Measurements from ENCODE around the gene BTN1A1. TPM values are rescaled to one million over a fixed set of nuclear protein-coding genes. Genes with fewer than 3 reads are reported as not detected.
A peak's percentile ranks its signal among the peaks of the same experiment; 100 is the strongest.

BTN1A1 gene
- total and polyA plus RNA-seq, 10 of the 15 experiments (the other 5 are each of a cell fraction or from before 2014, with no cell fraction given): 0.05 to 2.2 (median 0.87) TPM

GRCh38 chr6:26474439-26474881, 25.6 kb upstream of the BTN1A1 start:
- Histone ChIP-seq H3K4me3 (peak overlapping the region; percentile 77), H3K4me1 (ENCODE audit: control insufficient read depth, insufficient read depth, low read length) (peaks cover 28% of the 10 kb centered on the region), H2AFZ (ENCODE audit: control insufficient read depth, low read depth, low read length) (peak overlapping the region; percentile 3; the same call in 1 of the 2 replicates), H3K27ac (ENCODE audit: control insufficient read depth, insufficient read depth) (peak overlapping the region; percentile 100), H3K27me3 (replicated peaks in 1 of 2; ENCODE audit: control insufficient read depth in 2 of 2, insufficient read depth in 2 of 2, low read length in 1 of 2) (no peaks in the 10 kb centered on the region), H3K9ac (ENCODE audit: control insufficient read depth, insufficient read depth, low read length) (peak overlapping the region; percentile 99), H3K36me3 (ENCODE audit: control insufficient read depth in 2 of 2, insufficient read depth in 2 of 2, low read length in 1 of 2) (no peaks in the 10 kb centered on the region), H4K20me1 (ENCODE audit: control insufficient read depth, insufficient read depth) (no peaks in the 10 kb centered on the region), H3K4me2 (ENCODE audit: control insufficient read depth, insufficient read depth) (peak overlapping the region; percentile 58), H3K79me2 (ENCODE audit: control insufficient read depth, insufficient read depth, low read length) (peaks cover 13% of the 10 kb centered on the region), H3K9me3 (replicated peaks; ENCODE audit: control insufficient read depth, insufficient read depth, low read length) (peaks cover 6% of the 10 kb centered on the region; the same call in 2 of the 3 replicates)
- ChIA-PET CTCF (interaction anchor here (0.7 to 2.7 kb wide), 9 partner anchors 12 to 142 kb away, joined by 3 to 13 read pairs (median 4); partner anchors contain the start of gene ABT1), RAD21 (ENCODE audit: unreplicated experiment) (interaction anchor here (0.7 to 3.1 kb wide), 21 partner anchors 10 to 258 kb away, joined by 3 to 27 read pairs (median 5); partner anchors contain the start of genes BTN2A2 and HMGN4), SMC1A (ENCODE audit: uncharacterized antibody, unreplicated experiment) (interaction anchor here (0.6 to 3.2 kb wide), 31 partner anchors 10 to 302 kb away, joined by 3 to 26 read pairs (median 4); partner anchors contain the start of genes BTN2A2, BTN3A3 and HMGN4), POLR2A (interaction anchor here (0.5 to 5.1 kb wide), 25 partner anchors 10 to 1454 kb away, joined by 3 to 38 read pairs (median 5); partner anchors contain the start of genes BTN2A2 and HMGN4)
- peak; percentile 8 for ATAC-seq
- in situ Hi-C loops (cut with MboI): no loop called here
- FAIRE-seq: no peak
- TSS peak; percentile 80 for BruUV-seq (replicated peaks)
- no peak for DNase-seq (ENCODE audit: low read depth, low spot score)
- WGBS (ENCODE audit: insufficient coverage, insufficient replicate concordance, low lambda C conversion rate, missing lambda C conversion rate): 0% methylated on average over 2 of the region's 2 CpGs
- intact Hi-C loops (cut with micrococcal nuclease; ENCODE audit: unreplicated experiment): loop anchor here (1.0 to 2.0 kb wide), 2 partner anchors 34 to 46 kb away; partner anchors contain the start of gene BTN3A3
- TF ChIP-seq YBX1 (IDR thresholded peaks at IDR 0.05) (no peak), CBX5 (IDR thresholded peaks at IDR 0.05; ENCODE audit: low read depth) (no peak), ZSCAN29 (IDR thresholded peaks at IDR 0.05) (no peak), NFYB (IDR thresholded peaks at IDR 0.05; ENCODE audit: insufficient read depth, low read depth, low read length) (no peak), NFXL1 (IDR thresholded peaks at IDR 0.05; ENCODE audit: borderline replicate concordance) (no peak), ZNF384 (IDR thresholded peaks at IDR 0.05; ENCODE audit: borderline replicate concordance, low read depth, low read length) (no peak), NR2F1 (conservative IDR thresholded peaks at IDR 0.05) (no peak), ZNF274 (IDR thresholded peaks at IDR 0.05; ENCODE audit: insufficient read depth, insufficient read length) (no peak), RAD51 (IDR thresholded peaks at IDR 0.05) (no peak), RELB (IDR thresholded peaks at IDR 0.05; ENCODE audit: low read depth) (peak; percentile 37), JUND (IDR thresholded peaks at IDR 0.05; ENCODE audit: low read depth, low read length) (no peak), BHLHE40 (IDR thresholded peaks at IDR 0.05; ENCODE audit: borderline replicate concordance in 1 of 2, low read depth in 2 of 2, low read length in 1 of 2) (no peak), TARDBP (IDR thresholded peaks at IDR 0.05; ENCODE audit: borderline replicate concordance) (no peak), ASH2L (IDR thresholded peaks at IDR 0.05; ENCODE audit: borderline replicate concordance, low read depth) (no peak), SMAD1 (IDR thresholded peaks at IDR 0.05; ENCODE audit: low read depth, partially characterized antibody) (peak; percentile 7), ZBTB11 (CRISPR knock-in tag; IDR thresholded peaks at IDR 0.05) (0 out of 2 replicates have a peak, but pooled peaks have one; percentile 5), ESRRA (IDR thresholded peaks at IDR 0.05; ENCODE audit: low read length) (no peak), NFIC (IDR thresholded peaks at IDR 0.05; ENCODE audit: low read depth, low read length) (no peak), NBN (IDR thresholded peaks at IDR 0.05) (peak; percentile 48), ZNF207 (IDR thresholded peaks at IDR 0.05; ENCODE audit: borderline replicate concordance) (0 out of 2 replicates have a peak, but pooled peaks have one; percentile 67), GABPA (IDR thresholded peaks at IDR 0.05; ENCODE audit: low read depth) (0 out of 2 replicates have a peak, but pooled peaks have one; percentile 7)

Data from GM12878 (cell line).